ENCODE measurements around the gene HEMGN.
"Not testable (repeated sequence)": the region's sequence is repeated elsewhere in the genome, so short reads cannot be mapped to it uniquely, and the experiment has no call there.

The HEMGN gene

GRCh38 chr9:97938081-97938644 lies at the start of gene HEMGN:
Gene HEMGN, minus strand, starts transcription at chr9:97938172. Its CDS starts 36 bp downstream, at chr9:97938136.
- ATAC-seq, result peak; percentile 83 to 89

- no peak for ATAC-seq
Observed at GRCh38 chr9:97987487-97987886, 49.5 kb upstream of the HEMGN start.

- peak in 1 of 2 donors; percentile 2 for ATAC-seq
Observed at GRCh38 chr9:97985058-97985861, 47.3 kb upstream of the HEMGN start.

GRCh38 chr9:97984188-97985057 lies 46.5 kb upstream of the HEMGN start:
- peak; percentile 16 to 30 for ATAC-seq

GRCh38 chr9:97983589-97984187 lies 45.7 kb upstream of the HEMGN start:
- ATAC-seq, result peak; percentile 7 to 20

- peak; percentile 82 to 85 for ATAC-seq
Observed at GRCh38 chr9:97982683-97983588, 45.0 kb upstream of the HEMGN start, which contains the start of gene ANP32B. Gene ANP32B, plus strand, starts transcription at chr9:97983341. Its CDS starts 215 bp downstream, at chr9:97983556.

- no peak for ATAC-seq
Observed at GRCh38 chr9:97981846-97982682, 44.1 kb upstream of the HEMGN start.

GRCh38 chr9:97980918-97981845 lies 43.2 kb upstream of the HEMGN start:
- ATAC-seq, result no peak

GRCh38 chr9:97980479-97980803 lies 42.5 kb upstream of the HEMGN start:
- ATAC-seq, result no peak

- ATAC-seq, result no peak
Observed at GRCh38 chr9:97979788-97980478, 42.0 kb upstream of the HEMGN start.

GRCh38 chr9:97978371-97979130 lies 40.6 kb upstream of the HEMGN start:
- ATAC-seq, result no peak

GRCh38 chr9:97976633-97977032 lies 38.7 kb upstream of the HEMGN start:
- not testable (repeated sequence) for ATAC-seq

- ATAC-seq, result no peak
Observed at GRCh38 chr9:97975376-97975775, 37.4 kb upstream of the HEMGN start.

GRCh38 chr9:97972753-97973152 lies 34.8 kb upstream of the HEMGN start:
- no peak for ATAC-seq

- ATAC-seq, result no peak
Observed at GRCh38 chr9:97970165-97970564, 32.2 kb upstream of the HEMGN start.

GRCh38 chr9:97969014-97969413 lies 31.0 kb upstream of the HEMGN start:
- no peak for ATAC-seq

GRCh38 chr9:97966493-97966892 lies 28.5 kb upstream of the HEMGN start:
- no peak for ATAC-seq

- ATAC-seq, result no peak
Observed at GRCh38 chr9:97964901-97965300, 26.9 kb upstream of the HEMGN start.
